Measurements from ENCODE around the gene MED22.

DNA sequence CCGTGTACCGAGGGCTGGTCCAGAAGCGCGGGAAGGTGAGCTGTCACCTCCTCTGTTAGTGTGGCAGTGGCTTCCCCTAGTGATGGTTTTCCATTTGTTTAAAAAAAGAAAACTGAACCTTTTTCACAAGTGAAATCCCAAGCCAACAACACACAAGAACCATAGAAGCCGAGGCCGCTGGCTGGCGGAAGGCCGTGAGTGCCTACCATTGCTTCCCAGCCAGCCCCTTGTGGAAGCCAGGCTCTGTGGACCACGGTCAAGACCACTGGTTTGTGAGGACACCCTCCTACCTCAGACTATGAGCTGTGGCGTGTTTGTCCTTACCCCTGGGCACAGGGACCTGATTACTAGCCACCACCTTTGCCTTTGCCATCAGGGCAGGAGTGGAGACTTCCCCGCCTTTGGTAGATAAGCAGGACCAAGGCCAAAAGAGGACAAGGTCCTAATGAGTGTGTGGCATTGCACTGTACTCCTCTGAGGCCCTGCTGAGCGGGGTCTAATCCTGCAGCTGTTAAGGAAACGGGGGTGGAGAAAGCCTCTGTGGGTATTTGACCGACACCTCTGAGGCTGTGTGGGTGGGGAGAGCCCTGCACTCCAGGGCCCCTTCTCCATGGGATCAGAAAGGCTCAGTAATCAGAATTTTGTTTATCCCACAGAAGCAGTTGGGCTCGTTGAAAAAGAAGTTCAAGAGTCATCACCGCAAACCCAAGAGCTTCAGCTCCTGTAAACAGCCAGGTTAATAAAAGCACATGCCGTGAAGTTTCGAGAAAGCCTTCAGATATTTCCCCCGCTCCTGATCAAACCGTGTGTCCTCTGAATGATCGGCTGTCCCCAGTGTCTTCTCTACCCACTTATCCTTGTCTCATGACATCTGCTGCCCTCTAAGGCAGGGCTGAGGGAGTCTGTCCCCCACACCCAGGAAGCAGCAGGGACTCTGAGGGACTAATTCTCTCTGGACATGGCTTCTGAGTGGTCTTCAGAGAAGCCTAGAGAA, 12.8 kb upstream of the MED22 start:
- TF ChIP-seq, protein P1, sequence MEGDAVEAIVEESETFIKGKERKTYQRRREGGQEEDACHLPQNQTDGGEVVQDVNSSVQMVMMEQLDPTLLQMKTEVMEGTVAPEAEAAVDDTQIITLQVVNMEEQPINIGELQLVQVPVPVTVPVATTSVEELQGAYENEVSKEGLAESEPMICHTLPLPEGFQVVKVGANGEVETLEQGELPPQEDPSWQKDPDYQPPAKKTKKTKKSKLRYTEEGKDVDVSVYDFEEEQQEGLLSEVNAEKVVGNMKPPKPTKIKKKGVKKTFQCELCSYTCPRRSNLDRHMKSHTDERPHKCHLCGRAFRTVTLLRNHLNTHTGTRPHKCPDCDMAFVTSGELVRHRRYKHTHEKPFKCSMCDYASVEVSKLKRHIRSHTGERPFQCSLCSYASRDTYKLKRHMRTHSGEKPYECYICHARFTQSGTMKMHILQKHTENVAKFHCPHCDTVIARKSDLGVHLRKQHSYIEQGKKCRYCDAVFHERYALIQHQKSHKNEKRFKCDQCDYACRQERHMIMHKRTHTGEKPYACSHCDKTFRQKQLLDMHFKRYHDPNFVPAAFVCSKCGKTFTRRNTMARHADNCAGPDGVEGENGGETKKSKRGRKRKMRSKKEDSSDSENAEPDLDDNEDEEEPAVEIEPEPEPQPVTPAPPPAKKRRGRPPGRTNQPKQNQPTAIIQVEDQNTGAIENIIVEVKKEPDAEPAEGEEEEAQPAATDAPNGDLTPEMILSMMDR (IDR thresholded peaks at IDR 0.05; ENCODE audit: low read depth, low read length, poor library complexity, severe bottlenecking) = no peak
- TF ChIP-seq EZH2phosphoT487 (IDR thresholded peaks at IDR 0.05; ENCODE audit: borderline replicate concordance, low read length) = no peak

Data from DOHH2 (cell line).